DND-41 (cell line): ENCODE measurements around the gene ARHGAP15.

Experiments
- EZH2 ChIP-seq: IDR thresholded peaks from 3 replicates; pipeline ENCODE4 v1.6.1; 2012; ENCODE audit warnings: borderline replicate concordance, low read depth, mild to moderate bottlenecking, moderate library complexity, low read length, inconsistent platforms; ENCODE audit not compliant: severe bottlenecking
- TF ChIP-seq, protein P1 (sequence below): IDR thresholded peaks from 2 replicates; pipeline ENCODE4 v1.5.1; 2012; ENCODE audit warnings: borderline replicate concordance, low read length, moderate library complexity, mild to moderate bottlenecking; ENCODE audit not compliant: poor library complexity, severe bottlenecking; ENCODE audit errors: extremely low read depth

DNA sequence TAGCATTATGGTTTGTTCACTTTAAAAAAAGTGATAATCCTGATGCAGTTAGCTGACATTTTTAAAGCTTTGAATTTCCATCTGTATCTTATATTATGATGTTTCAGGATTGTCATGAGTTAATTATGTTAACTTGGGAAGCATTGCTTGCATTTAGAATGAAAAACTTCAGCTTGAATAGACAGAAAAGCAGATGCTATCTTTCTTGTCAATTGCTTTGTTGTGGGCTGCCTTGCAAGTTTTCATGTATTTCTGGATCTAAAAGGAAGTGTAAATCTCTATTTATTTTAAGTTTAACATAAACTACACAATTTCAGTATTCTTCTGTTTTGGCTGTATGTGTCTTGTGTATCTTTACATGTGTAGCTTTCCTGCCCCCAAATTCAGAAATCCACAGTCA, 479.5 kb downstream of the ARHGAP15 start:
- TF ChIP-seq, protein P1, sequence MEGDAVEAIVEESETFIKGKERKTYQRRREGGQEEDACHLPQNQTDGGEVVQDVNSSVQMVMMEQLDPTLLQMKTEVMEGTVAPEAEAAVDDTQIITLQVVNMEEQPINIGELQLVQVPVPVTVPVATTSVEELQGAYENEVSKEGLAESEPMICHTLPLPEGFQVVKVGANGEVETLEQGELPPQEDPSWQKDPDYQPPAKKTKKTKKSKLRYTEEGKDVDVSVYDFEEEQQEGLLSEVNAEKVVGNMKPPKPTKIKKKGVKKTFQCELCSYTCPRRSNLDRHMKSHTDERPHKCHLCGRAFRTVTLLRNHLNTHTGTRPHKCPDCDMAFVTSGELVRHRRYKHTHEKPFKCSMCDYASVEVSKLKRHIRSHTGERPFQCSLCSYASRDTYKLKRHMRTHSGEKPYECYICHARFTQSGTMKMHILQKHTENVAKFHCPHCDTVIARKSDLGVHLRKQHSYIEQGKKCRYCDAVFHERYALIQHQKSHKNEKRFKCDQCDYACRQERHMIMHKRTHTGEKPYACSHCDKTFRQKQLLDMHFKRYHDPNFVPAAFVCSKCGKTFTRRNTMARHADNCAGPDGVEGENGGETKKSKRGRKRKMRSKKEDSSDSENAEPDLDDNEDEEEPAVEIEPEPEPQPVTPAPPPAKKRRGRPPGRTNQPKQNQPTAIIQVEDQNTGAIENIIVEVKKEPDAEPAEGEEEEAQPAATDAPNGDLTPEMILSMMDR, result no peak
- no peak for TF ChIP-seq EZH2
